ENCODE data around the gene SKAP2. TPM values are rescaled to one million over a fixed set of nuclear protein-coding genes. Genes with fewer than 3 reads are reported as not detected.

Gene SKAP2
- total and polyA plus RNA-seq, 2 donors (not counting 3 experiments of a cell fraction or from before 2014, with no cell fraction given), result 4.0 to 27.6 TPM

DNA sequence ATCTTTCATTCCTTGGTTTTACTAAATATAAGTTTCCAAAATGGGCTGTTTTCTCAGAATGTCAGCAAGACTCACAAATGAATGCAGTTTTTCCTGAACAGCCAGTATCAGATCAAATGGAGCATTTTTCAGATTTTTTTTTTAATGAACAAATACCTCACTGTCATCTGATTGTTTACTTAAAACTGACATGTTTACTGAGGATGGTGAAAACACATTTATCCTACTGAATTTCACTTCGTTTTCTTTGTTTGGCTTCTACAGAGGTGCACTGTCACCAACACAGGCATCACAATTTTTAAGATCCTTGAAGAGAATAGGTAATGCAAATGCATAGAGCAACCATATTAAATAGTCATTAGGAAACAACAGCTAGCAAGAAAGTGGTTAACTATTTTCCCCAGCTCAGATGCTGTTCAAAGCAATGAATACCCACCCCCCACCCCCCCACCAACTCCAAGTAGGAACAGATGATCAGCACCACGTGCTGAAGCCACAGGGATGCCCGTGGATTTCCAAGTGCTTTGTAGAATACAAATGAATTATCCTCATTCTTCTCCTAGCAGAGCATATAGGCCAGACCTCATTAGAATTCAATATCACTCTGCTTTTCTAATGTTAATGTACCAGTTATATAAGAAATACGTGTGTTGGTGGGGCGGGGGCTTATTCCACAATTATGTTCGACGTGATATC is 205.9 kb downstream of the SKAP2 start:
- intact Hi-C loops (cut with micrococcal nuclease), result no loop called here
- no peak for FAIRE-seq

More for the DNA sequence above, 205.9 kb downstream of the SKAP2 start:
- Histone ChIP-seq H3K4me1 (ENCODE audit: control insufficient read depth, extremely low read depth, insufficient read depth, low read length) (peaks cover 10% of the 10 kb centered on the region), H3K9me3 (replicated peaks; ENCODE audit: control insufficient read depth, insufficient read depth, low read length) (no peaks in the 10 kb centered on the region), H3K27me3 (ENCODE audit: control insufficient read depth in 2 of 2, insufficient read depth in 2 of 2, low read length in 2 of 2) (no peaks in the 10 kb centered on the region), H4K20me1 (replicated peaks; ENCODE audit: control insufficient read depth, extremely low read depth, insufficient read depth, low read length) (no peaks in the 10 kb centered on the region), H3K36me3 (ENCODE audit: control insufficient read depth in 2 of 2, extremely low read depth in 1 of 2, insufficient read depth in 2 of 2, low read length in 2 of 2) (no peaks in the 10 kb centered on the region), H2AFZ (ENCODE audit: low read depth, low read length) (no peak overlapping the region), H3K9me1 (replicated peaks; ENCODE audit: control insufficient read depth, extremely low read depth, insufficient read depth, low read length) (no peaks in the 10 kb centered on the region), H3K4me2 (ENCODE audit: insufficient read depth, low read length) (no peak overlapping the region), H3K9ac (replicated peaks; ENCODE audit: extremely low read depth, insufficient read depth, low read length) (no peak overlapping the region), H3K4me3 (replicated peaks in 1 of 3; ENCODE audit: insufficient read depth in 1 of 3, low read depth in 1 of 3, low read length in 3 of 3) (no peak overlapping the region), H3K79me2 (ENCODE audit: control insufficient read depth, insufficient read depth, low read length) (no peaks in the 10 kb centered on the region), H3K27ac (ENCODE audit: insufficient read depth, low read depth, low read length) (no peak overlapping the region)
- dilution Hi-C loops (cut with MboI; ENCODE audit: extremely low pct_ligation_motif_present, low sequenced_read_pairs), result no loop called here
- ChIA-PET POLR2A (no interaction called here), CTCF (interaction anchor here (2.7 to 5.2 kb wide), 2 partner anchors 9 to 289 kb away, joined by 12 to 31 read pairs; no protein-coding TSS in a partner anchor)
- TF ChIP-seq POLR2A (IDR thresholded peaks at IDR 0.05; ENCODE audit: low read depth, low read length) (no peak), JUN (IDR thresholded peaks at IDR 0.05; ENCODE audit: borderline replicate concordance, insufficient read depth, insufficient read length, low read depth) (no peak), FOS (IDR thresholded peaks at IDR 0.05; ENCODE audit: borderline replicate concordance, insufficient read depth, low read length) (no peak), MYC (IDR thresholded peaks at IDR 0.05; ENCODE audit: low read depth, low read length) (no peak), GATA2 (IDR thresholded peaks at IDR 0.05; ENCODE audit: insufficient read depth, insufficient read length, low read depth, low read length) (no peak), POLR2AphosphoS5 (IDR thresholded peaks at IDR 0.05; ENCODE audit: insufficient read depth, low read depth, low read length) (no peak), EZH2 (IDR thresholded peaks at IDR 0.05; ENCODE audit: borderline replicate concordance, low read depth, low read length, severe bottlenecking) (no peak), CTCF (IDR thresholded peaks at IDR 0.05; ENCODE audit: extremely low read depth in 1 of 2, insufficient read depth in 1 of 2, low read depth in 1 of 2, low read length in 2 of 2) (no peak)
- TF ChIP-seq, protein P1, sequence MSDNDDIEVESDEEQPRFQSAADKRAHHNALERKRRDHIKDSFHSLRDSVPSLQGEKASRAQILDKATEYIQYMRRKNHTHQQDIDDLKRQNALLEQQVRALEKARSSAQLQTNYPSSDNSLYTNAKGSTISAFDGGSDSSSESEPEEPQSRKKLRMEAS (IDR thresholded peaks at IDR 0.05; ENCODE audit: insufficient read depth, insufficient read length), result no peak
- DNase-seq (ENCODE audit: low read depth, low spot score), result no peak
- BruUV-seq (replicated peaks), result no TSS peak
